Measurements from ENCODE around the gene TEKT2. TPM values are rescaled to one million over a fixed set of nuclear protein-coding genes. Genes with fewer than 3 reads are reported as not detected.

The TEKT2 gene
- total and polyA plus RNA-seq, 2 of the 4 experiments (the other 2 are of a cell fraction): 0.18 TPM; not detected in 1

DNA sequence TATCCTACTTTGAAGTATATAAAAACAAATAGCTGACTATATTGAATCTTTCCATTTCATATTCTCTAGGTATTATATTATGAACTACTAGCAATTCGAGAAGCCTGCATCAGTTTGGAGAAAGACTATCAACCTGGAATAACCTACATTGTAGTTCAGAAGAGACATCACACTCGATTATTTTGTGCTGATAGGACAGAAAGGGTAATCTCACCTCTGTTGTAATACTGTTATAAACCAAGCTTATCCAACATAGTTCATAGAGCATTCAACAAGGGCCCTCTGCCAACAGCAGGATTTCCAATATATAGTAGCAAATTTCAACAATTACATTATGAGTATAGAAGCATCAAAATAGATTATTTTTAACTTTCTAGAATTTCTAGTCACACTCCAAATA lies 43.7 kb upstream of the TEKT2 start:
- Histone ChIP-seq H4K91ac (ENCODE audit: insufficient read depth, low read depth, low read length) (no peak overlapping the region), H3K9me3 (ENCODE audit: control insufficient read depth, insufficient read depth, low read length) (no peaks in the 10 kb centered on the region), H4K20me1 (ENCODE audit: insufficient read depth, low read length) (no peaks in the 10 kb centered on the region), H2AK9ac (replicated peaks; ENCODE audit: low read depth, low read length, poor library complexity) (no peak overlapping the region), H4K8ac (ENCODE audit: low read depth in 2 of 2, low read length in 2 of 2) (no peak overlapping the region), H2BK20ac (ENCODE audit: low read depth, low read length) (no peak overlapping the region), H3K27me3 (ENCODE audit: control insufficient read depth, insufficient read depth, low read length) (no peaks in the 10 kb centered on the region), H3K18ac (ENCODE audit: low read depth, low read length) (no peak overlapping the region), H3K4me2 (ENCODE audit: low read depth, low read length) (no peak overlapping the region), H3K4me1 (ENCODE audit: control insufficient read depth, insufficient read depth, low read length) (no peaks in the 10 kb centered on the region), H3K9me1 (ENCODE audit: insufficient read depth, low read length) (no peaks in the 10 kb centered on the region), H2BK120ac (ENCODE audit: low read depth, low read length) (no peak overlapping the region), H3K14ac (replicated peaks; ENCODE audit: low read depth, low read length) (no peak overlapping the region), H2AK5ac (ENCODE audit: low read depth, low read length) (no peak overlapping the region), H2AFZ (replicated peaks; ENCODE audit: low read length, poor library complexity) (no peak overlapping the region), H4K5ac (ENCODE audit: low read depth, low read length) (no peak overlapping the region), H3K4ac (ENCODE audit: low read depth, low read length) (no peak overlapping the region), H3K23ac (ENCODE audit: low read depth, low read length) (no peak overlapping the region), H3K36me3 (ENCODE audit: control insufficient read depth, insufficient read depth, low read length) (peaks cover 21% of the 10 kb centered on the region), H2BK5ac (ENCODE audit: low read depth, low read length, poor library complexity, severe bottlenecking) (no peak overlapping the region), H3K9ac (ENCODE audit: low read depth, low read length) (no peak overlapping the region), H3K79me1 (ENCODE audit: low read depth in 1 of 2, low read length in 2 of 2) (no peaks in the 10 kb centered on the region; a peak in 1 of 4 replicates), H3K27ac (ENCODE audit: insufficient read depth, low read length) (no peak overlapping the region), H2BK15ac (ENCODE audit: low read depth, low read length) (no peak overlapping the region), H3K4me3 (ENCODE audit: insufficient read depth, low read depth, low read length) (no peak overlapping the region), H3K56ac (ENCODE audit: extremely low read depth, insufficient read depth, low read length) (no peak overlapping the region)
- WGBS, 2 experiments (ENCODE audit: extremely low coverage in 2 of 2, insufficient read length in 1 of 2): no CpG with 5 or more reads among the region's 2 CpGs
- ATAC-seq (ENCODE audit: low read depth) (no peak), DNase-seq (no peak)
- in situ Hi-C loops (cut with MboI; ENCODE audit: low sequenced_read_pairs): no loop called here
- dilution Hi-C loops (cut with HindIII; ENCODE audit: low sequenced_read_pairs, unreplicated experiment): no loop called here
- TF ChIP-seq CHD1 (IDR thresholded peaks at IDR 0.05; ENCODE audit: low read depth, low read length) (no peak), MAFK (IDR thresholded peaks at IDR 0.05; ENCODE audit: low read depth, low read length) (peak; percentile 32; the same call in 1 of the 2 replicates), SMC3 (IDR thresholded peaks at IDR 0.05; ENCODE audit: low read depth, low read length) (no peak)
- intact Hi-C loops (cut with micrococcal nuclease): no loop called here
- ChIA-PET POLR2A (ENCODE audit: unreplicated experiment) (no interaction called here), CTCF (no interaction called here)
- BruUV-seq (replicated peaks): no TSS peak

Measured in IMR-90 (cell line).